Sigmoid colon (tissue), 7 donors: ENCODE results near the gene SSTR4. TPM values are rescaled to one million over a fixed set of nuclear protein-coding genes. Genes with fewer than 3 reads are reported as not detected.
"Not testable (repeated sequence)": the region's sequence is repeated elsewhere in the genome, so short reads cannot be mapped to it uniquely, and the experiment has no call there.

Experiments
- DNase-seq: peaks from one replicate; pipeline ENCODE4 v3.0.0-alpha.2; 2019
- H3K27ac ChIP-seq, 4 donors: fragments of 200-600 bp; sonication (generic); one replicate each; pipeline ENCODE4 v1.5.1; 2016 to 2019; ENCODE audit warnings: mild to moderate bottlenecking in 1 of 4
- H3K27me3 ChIP-seq, 3 donors: fragments of 200-600 bp; sonication (generic); one replicate each; pipeline ENCODE4 v1.5.1; 2019; ENCODE audit warnings: mild to moderate bottlenecking in 1 of 3
- H3K36me3 ChIP-seq, 4 donors: fragments of 200-600 bp; sonication (generic); one replicate each; pipeline ENCODE4 v1.5.1; 2016 to 2019
- H3K4me1 ChIP-seq, 4 donors: fragments of 200-600 bp; sonication (generic); one replicate each; pipeline ENCODE4 v1.5.1; 2017 to 2019
- H3K4me3 ChIP-seq, 4 donors: fragments of 200-600 bp; sonication (generic); one replicate each; pipeline ENCODE4 v1.5.1; 2017 to 2019; ENCODE audit warnings: mild to moderate bottlenecking in 2 of 4, moderate library complexity in 1 of 4
- H3K9me3 ChIP-seq, 4 donors: fragments of 200-600 bp in 3 of 4; sonication (generic) in 3 of 4; one replicate each; pipeline versions ENCODE4 v1.5.1 to v1.6.1; 2013 to 2019
- EP300 ChIP-seq, 4 donors: sonication (generic); formaldehyde crosslinking; IDR thresholded peaks; one replicate each; pipeline ENCODE4 v1.6.1; 2017; ENCODE audit warnings: antibody characterized with exemption in 4 of 4
- POLR2A ChIP-seq, 2 donors: fragments of 450-650 bp; IDR thresholded peaks; one replicate each; pipeline ENCODE4 v1.6.1; 2016; ENCODE audit warnings: antibody characterized with exemption in 2 of 2, mild to moderate bottlenecking in 2 of 2, moderate library complexity in 2 of 2
- POLR2AphosphoS5 ChIP-seq, 4 donors: sonication (generic); formaldehyde crosslinking; IDR thresholded peaks; one replicate each; pipeline ENCODE4 v1.6.1; 2017; ENCODE audit warnings: antibody characterized with exemption in 4 of 4
- WGBS, 2 donors: extraction: QIAGEN DNeasy Blood & Tissue Kit; methylation state at CpG; one replicate each; pipeline ENCODE4 v1.1.7; 2013; 5-methylcytosine and 5-hydroxymethylcytosine counted together
- intact Hi-C: fragments of 100-400 bp; cut with DNase I; formaldehyde crosslinking; loops from one replicate; pipeline ENCODE4 v1.15.1; 2023
- polyA plus RNA-seq, 3 donors: library from polyadenylated mRNA; stranded (reverse); fragments of 200-250 nt; gene quantifications; one replicate each; pipeline ENCODE4 v1.2.3, GENCODE V29; 2013
- total RNA-seq, 4 donors: library from RNA; depleted of rRNA; stranded (reverse); fragments of >200 nt; gene quantifications; one replicate each; pipeline ENCODE4 v1.1.0, GENCODE V29; 2016
- TF ChIP-seq, protein P1 (sequence below), 4 experiments: fragments of 450-650 bp in 3 of 4; fragments of 200-600 bp in 1 of 4; IDR thresholded peaks; one replicate each; pipeline ENCODE4 v1.5.1; 2016 to 2019; ENCODE audit warnings: antibody characterized with exemption in 4 of 4, mild to moderate bottlenecking in 3 of 4, moderate library complexity in 2 of 4
- donor health status: healthy with polysubstance abuse.
- donor health status: Bipolar disorder and iron deficiency.
- donor health status: healthy.

The SSTR4 gene, protein sequence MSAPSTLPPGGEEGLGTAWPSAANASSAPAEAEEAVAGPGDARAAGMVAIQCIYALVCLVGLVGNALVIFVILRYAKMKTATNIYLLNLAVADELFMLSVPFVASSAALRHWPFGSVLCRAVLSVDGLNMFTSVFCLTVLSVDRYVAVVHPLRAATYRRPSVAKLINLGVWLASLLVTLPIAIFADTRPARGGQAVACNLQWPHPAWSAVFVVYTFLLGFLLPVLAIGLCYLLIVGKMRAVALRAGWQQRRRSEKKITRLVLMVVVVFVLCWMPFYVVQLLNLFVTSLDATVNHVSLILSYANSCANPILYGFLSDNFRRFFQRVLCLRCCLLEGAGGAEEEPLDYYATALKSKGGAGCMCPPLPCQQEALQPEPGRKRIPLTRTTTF
- not detected for total RNA-seq
- under 1 TPM in 1 of 3 donors, not detected in 2; 0.04 TPM for polyA plus RNA-seq

GRCh38 chr20:23034721-23035671 is at the start of gene SSTR4:
SSTR4 (plus strand) TSS chr20:23035312; CDS start chr20:23035484, 172 bp downstream.
- TF ChIP-seq POLR2A (IDR thresholded peaks at IDR 0.05) = no peak
- no peaks in the 10 kb centered on the region for H3K9me3 ChIP-seq
- no peak for DNase-seq
- no peaks in the 10 kb centered on the region for H3K36me3 ChIP-seq
- peaks cover 8 to 55% (median 20%) of the 10 kb centered on the region in 3 donors for H3K27me3 ChIP-seq
- no peak within 1 kb of the TSS for H3K4me3 ChIP-seq
- intact Hi-C loops = no loop called here
- peaks cover 0 to 8% (median 1%) of the 10 kb centered on the region in 4 donors for H3K4me1 ChIP-seq
- 23 to 46% methylated on average over 83 of the region's 83 CpGs for WGBS, 2 donors
- H3K27ac ChIP-seq = no peak within 1 kb of the TSS

DNA sequence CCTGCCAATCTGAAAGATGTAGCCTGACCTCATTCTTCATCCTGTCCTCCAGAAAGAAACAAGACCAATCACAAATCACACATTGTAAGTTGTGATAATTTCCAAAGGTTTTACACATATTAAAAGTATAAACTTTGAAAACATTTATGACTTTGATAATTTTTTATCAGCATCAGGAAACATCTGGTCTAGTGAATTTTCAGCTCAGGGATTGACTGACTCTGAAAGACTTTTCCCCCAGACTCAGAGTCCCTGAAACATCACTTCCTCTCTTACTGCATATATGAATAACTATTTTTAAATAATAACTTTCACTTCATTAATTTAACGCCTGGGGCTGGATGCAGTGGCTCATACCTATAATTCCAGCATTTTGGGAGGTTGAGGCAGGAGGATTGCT is 48.5 kb upstream of the SSTR4 start:
- Histone ChIP-seq H3K36me3 (no peaks in the 10 kb centered on the region), H3K9me3 (no peaks in the 10 kb centered on the region), H3K27ac (no peak overlapping the region), H3K27me3 (no peaks in the 10 kb centered on the region), H3K4me3 (no peak overlapping the region), H3K4me1 (no peaks in the 10 kb centered on the region)
- no peak for DNase-seq
- intact Hi-C loops = no loop called here
- 48 to 57% methylated on average over 1 of the region's 1 CpG for WGBS, 2 donors
- TF ChIP-seq, protein P1, sequence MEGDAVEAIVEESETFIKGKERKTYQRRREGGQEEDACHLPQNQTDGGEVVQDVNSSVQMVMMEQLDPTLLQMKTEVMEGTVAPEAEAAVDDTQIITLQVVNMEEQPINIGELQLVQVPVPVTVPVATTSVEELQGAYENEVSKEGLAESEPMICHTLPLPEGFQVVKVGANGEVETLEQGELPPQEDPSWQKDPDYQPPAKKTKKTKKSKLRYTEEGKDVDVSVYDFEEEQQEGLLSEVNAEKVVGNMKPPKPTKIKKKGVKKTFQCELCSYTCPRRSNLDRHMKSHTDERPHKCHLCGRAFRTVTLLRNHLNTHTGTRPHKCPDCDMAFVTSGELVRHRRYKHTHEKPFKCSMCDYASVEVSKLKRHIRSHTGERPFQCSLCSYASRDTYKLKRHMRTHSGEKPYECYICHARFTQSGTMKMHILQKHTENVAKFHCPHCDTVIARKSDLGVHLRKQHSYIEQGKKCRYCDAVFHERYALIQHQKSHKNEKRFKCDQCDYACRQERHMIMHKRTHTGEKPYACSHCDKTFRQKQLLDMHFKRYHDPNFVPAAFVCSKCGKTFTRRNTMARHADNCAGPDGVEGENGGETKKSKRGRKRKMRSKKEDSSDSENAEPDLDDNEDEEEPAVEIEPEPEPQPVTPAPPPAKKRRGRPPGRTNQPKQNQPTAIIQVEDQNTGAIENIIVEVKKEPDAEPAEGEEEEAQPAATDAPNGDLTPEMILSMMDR (IDR thresholded peaks at IDR 0.05) = no peak
- no peak for TF ChIP-seq EP300 (IDR thresholded peaks at IDR 0.05)
- TF ChIP-seq POLR2A (IDR thresholded peaks at IDR 0.05) = no peak
- no peak for TF ChIP-seq POLR2AphosphoS5 (IDR thresholded peaks at IDR 0.05)

DNA sequence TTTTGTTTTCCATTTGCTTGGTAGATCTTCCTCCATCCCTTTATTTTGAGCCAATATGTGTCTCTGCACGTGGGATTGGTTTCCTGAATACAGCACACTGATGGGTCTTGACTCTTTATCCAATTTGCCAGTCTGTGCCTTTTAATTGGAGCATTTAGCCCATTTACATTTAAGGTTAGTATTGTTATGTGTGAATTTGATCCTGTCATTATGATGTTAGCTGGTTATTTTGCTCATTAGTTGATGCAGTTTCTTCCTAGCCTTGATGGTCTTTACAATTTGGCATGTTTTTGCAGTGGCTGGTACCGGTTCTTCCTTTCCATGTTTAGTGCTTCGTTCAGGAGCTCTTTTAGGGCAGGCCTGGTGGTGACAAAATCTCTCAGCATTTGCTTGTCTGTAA is 43.7 kb upstream of the SSTR4 start:
- H3K4me1 ChIP-seq, H3K36me3 ChIP-seq, DNase-seq, H3K27me3 ChIP-seq, H3K27ac ChIP-seq, H3K9me3 ChIP-seq, intact Hi-C loops, H3K4me3 ChIP-seq: not testable (repeated sequence)
- 72 to 80% methylated on average over 3 of the region's 3 CpGs for WGBS, 2 donors

DNA sequence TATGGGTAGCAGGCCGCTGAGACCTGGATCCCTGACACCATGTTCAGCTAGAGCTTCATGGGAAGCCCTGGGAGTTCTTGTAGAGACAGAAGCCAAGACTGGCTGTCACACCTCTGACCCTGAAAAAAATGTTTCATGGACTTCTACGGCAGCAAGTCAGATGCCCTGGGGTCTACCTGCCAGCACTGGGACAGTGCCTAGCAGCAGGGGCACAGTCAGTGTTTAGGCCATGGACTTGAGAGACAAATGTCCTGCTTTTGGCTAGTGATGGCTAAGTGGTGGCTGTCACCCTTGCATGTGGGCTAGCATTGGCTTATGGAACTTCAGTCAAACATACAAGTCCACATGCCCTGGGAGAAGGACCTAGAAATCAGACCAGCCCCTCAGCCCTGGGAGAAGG is 41.3 kb upstream of the SSTR4 start:
- Histone ChIP-seq H3K4me3 (no peak overlapping the region), H3K4me1 (no peaks in the 10 kb centered on the region), H3K36me3 (no peaks in the 10 kb centered on the region), H3K27me3 (no peaks in the 10 kb centered on the region), H3K9me3 (peaks cover 0 to 3% (median 0%) of the 10 kb centered on the region in 4 donors), H3K27ac (no peak overlapping the region)
- TF ChIP-seq POLR2A (IDR thresholded peaks at IDR 0.05) (no peak), POLR2AphosphoS5 (IDR thresholded peaks at IDR 0.05) (no peak), EP300 (IDR thresholded peaks at IDR 0.05) (no peak)
- TF ChIP-seq, protein P1 (IDR thresholded peaks at IDR 0.05) = no peak
- 90 to 93% methylated on average over 2 of the region's 2 CpGs for whole genome bisulfite sequencing, 2 donors
- DNase-seq = no peak
- intact Hi-C loops = no loop called here

DNA sequence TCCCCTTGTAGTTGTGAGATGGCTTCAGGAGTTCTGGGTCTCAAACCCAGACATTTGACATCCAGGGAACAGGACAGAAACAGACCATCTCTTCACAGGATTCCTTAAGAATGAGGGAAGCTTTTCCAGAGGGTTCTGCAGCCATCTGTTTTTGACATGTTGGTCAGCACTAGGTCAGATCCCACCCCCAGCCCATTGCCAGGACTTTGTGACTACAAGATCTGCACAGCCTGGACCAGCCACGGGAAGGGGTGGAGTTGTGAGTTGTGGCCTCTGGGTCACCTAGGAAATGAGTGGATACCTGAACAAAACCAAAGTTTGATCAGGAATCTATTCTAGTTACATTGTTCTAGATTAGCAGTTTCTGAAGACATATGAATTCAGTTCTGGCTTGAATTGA is 39.2 kb upstream of the SSTR4 start:
- TF ChIP-seq POLR2AphosphoS5 (IDR thresholded peaks at IDR 0.05) (no peak), POLR2A (IDR thresholded peaks at IDR 0.05) (no peak), EP300 (IDR thresholded peaks at IDR 0.05) (no peak)
- TF ChIP-seq, protein P1 (IDR thresholded peaks at IDR 0.05) = no peak
- WGBS, 2 donors = 29 to 60% methylated on average over 1 of the region's 1 CpG
- H3K4me3 ChIP-seq = no peak overlapping the region
- H3K27ac ChIP-seq = no peak overlapping the region
- H3K9me3 ChIP-seq = peaks cover 0 to 3% (median 0%) of the 10 kb centered on the region in 4 donors
- H3K27me3 ChIP-seq = peaks cover 0 to 3% (median 0%) of the 10 kb centered on the region in 3 donors
- H3K36me3 ChIP-seq = no peaks in the 10 kb centered on the region
- no peaks in the 10 kb centered on the region for H3K4me1 ChIP-seq
- intact Hi-C loops = no loop called here
- no peak for DNase-seq
